Kidney (tissue), 14 donors: ENCODE results near the gene PTOV1. TPM values are rescaled to one million over a fixed set of nuclear protein-coding genes. Genes with fewer than 3 reads are reported as not detected.

Experiments used
- DNase-seq, 5 donors: peaks; one replicate each; pipeline ENCODE4 v3.0.0-alpha.2; 2013 to 2020
- FAIRE-seq: peaks from 2 replicates; lab custom pipeline; 2012; peaks lifted over from hg19 to GRCh38; lab: Jason Lieb, UNC
- H3K27ac ChIP-seq, 2 donors: one replicate each; pipeline ENCODE4 v1.7.0; 2013; ENCODE audit warnings: low read depth in 2 of 2, low read length in 2 of 2, inconsistent platforms in 1 of 2
- H3K27me3 ChIP-seq: one replicate; pipeline ENCODE4 v1.7.1; 2013; ENCODE audit warnings: low read length, inconsistent platforms; ENCODE audit not compliant: control insufficient read depth, insufficient read depth
- H3K36me3 ChIP-seq, 3 donors: one replicate each; pipeline versions ENCODE4 v1.7.0 to v1.7.1; 2013; ENCODE audit warnings: low read length in 3 of 3, control low read depth in 1 of 3, inconsistent platforms in 1 of 3; ENCODE audit not compliant: insufficient read depth in 3 of 3, control insufficient read depth in 2 of 3
- H3K4me1 ChIP-seq, 3 donors: one replicate each; pipeline versions ENCODE4 v1.7.0 to v1.7.1; 2013; ENCODE audit warnings: low read length in 3 of 3, inconsistent platforms in 1 of 3, low read depth in 1 of 3; ENCODE audit not compliant: control insufficient read depth in 2 of 3, insufficient read depth in 2 of 3
- H3K4me3 ChIP-seq, 3 donors: one replicate each; pipeline versions ENCODE4 v1.7.0 to v1.8.1; 2013; ENCODE audit warnings: low read length in 3 of 3, control low read depth in 1 of 3, inconsistent platforms in 1 of 3
- H3K9ac ChIP-seq, 3 donors: one replicate each; pipeline versions ENCODE4 v1.7.0 to v1.7.1; 2013; ENCODE audit warnings: low read length in 3 of 3, control low read depth in 1 of 3, inconsistent platforms in 1 of 3
- H3K9me3 ChIP-seq, 3 donors: one replicate each; pipeline versions ENCODE4 v1.7.0 to v1.7.1; 2013; ENCODE audit warnings: low read length in 3 of 3, control low read depth in 1 of 3, inconsistent platforms in 1 of 3; ENCODE audit not compliant: control insufficient read depth in 2 of 3, insufficient read depth in 1 of 3
- intact Hi-C: fragments of 100-400 bp; cut with DNase I; formaldehyde crosslinking; loops from one replicate; pipeline ENCODE4 v1.11.1; 2022
- polyA plus RNA-seq: library from polyadenylated mRNA; stranded (reverse); fragments of 350-450 nt; fragmentation: Illumina TruSeq; extraction: RNeasy Lipid Tissue Mini Kit (QIAGEN cat#74804); gene quantifications from one replicate; pipeline ENCODE4 v1.2.3, GENCODE V29; 2014; ENCODE audit warnings: low read depth, low replicate concordance; ENCODE audit not compliant: insufficient read depth
- total RNA-seq: library from RNA; stranded (reverse); fragmentation: NEBNext Ultra II Directional; extraction: Animal tissue kit (Norgen Biotek cat#: 25700); gene quantifications from one replicate; pipeline ENCODE4 v1.2.1, GENCODE V29; 2021
- TF ChIP-seq, protein P1 (sequence below): IDR thresholded peaks from 3 replicates; pipeline ENCODE4 v1.5.1; 2012; ENCODE audit warnings: mild to moderate bottlenecking, moderate library complexity, borderline replicate concordance; ENCODE audit not compliant: insufficient read depth; ENCODE audit errors: extremely low read depth
- donor health status: control.
- donor health status: control.
- donor health status: control.
- donor health status: control.
- donor health status: control.
- donor health status: DM: yes; HTN: yes; CAD: no.
- donor health status: Normal renal cell carcinoma (clear cell type).

The PTOV1 gene
- total and polyA plus RNA-seq, 2 donors from 2014 or later: 118 to 235 TPM

- peak within 1 kb of the TSS; percentile 89 to 94 for H3K27ac ChIP-seq
- no peaks in the 10 kb centered on the region for H3K36me3 ChIP-seq
- intact Hi-C loops: no loop called here
- H3K4me3 ChIP-seq: peak within 1 kb of the TSS; percentile 84 to 100 (median 97)
- FAIRE-seq (peak; percentile 97), DNase-seq (peak; percentile 99)
- TF ChIP-seq, protein P1, sequence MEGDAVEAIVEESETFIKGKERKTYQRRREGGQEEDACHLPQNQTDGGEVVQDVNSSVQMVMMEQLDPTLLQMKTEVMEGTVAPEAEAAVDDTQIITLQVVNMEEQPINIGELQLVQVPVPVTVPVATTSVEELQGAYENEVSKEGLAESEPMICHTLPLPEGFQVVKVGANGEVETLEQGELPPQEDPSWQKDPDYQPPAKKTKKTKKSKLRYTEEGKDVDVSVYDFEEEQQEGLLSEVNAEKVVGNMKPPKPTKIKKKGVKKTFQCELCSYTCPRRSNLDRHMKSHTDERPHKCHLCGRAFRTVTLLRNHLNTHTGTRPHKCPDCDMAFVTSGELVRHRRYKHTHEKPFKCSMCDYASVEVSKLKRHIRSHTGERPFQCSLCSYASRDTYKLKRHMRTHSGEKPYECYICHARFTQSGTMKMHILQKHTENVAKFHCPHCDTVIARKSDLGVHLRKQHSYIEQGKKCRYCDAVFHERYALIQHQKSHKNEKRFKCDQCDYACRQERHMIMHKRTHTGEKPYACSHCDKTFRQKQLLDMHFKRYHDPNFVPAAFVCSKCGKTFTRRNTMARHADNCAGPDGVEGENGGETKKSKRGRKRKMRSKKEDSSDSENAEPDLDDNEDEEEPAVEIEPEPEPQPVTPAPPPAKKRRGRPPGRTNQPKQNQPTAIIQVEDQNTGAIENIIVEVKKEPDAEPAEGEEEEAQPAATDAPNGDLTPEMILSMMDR: peak; percentile 23
- no peaks in the 10 kb centered on the region for H3K9me3 ChIP-seq
- peak within 1 kb of the TSS; percentile 66 to 99 (median 86) for H3K9ac ChIP-seq
- H3K4me1 ChIP-seq: peaks cover 7 to 15% (median 8%) of the 10 kb centered on the region in 3 donors
- no peaks in the 10 kb centered on the region for H3K27me3 ChIP-seq
Measured at GRCh38 chr19:49812997-49813861, 37.7 kb upstream of the PTOV1 start, which contains the start of gene FUZ. TSS of gene FUZ (minus strand) at chr19:49813292. CDS start at chr19:49813106, 186 bp downstream.

DNA sequence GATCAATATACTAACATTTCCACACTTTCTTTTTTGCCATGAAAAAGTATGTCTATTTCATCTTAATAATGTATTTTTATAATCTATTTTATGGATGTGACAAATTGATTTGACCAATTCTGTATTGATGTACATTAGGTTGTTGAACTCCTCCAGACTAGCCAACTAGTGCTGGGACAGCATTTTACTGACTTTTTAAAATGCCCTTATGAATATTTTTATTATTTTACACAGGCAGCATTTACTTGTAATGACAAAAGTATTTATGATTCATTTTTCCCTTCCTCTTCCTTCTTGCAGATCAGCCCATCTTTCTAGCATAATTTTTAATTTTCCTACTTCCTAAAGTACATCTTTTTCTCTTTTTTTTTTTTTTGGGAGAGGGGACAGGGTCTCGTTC lies 36.9 kb upstream of the PTOV1 start:
- TF ChIP-seq, protein P1: no peak
- Histone ChIP-seq H3K9ac (peak overlapping the region in 1 of 3 donors; percentile 99), H3K9me3 (no peaks in the 10 kb centered on the region), H3K27ac (peak overlapping the region in 1 of 2 donors; percentile 14), H3K27me3 (no peaks in the 10 kb centered on the region), H3K4me3 (peak overlapping the region; percentile 84 to 100 (median 97)), H3K36me3 (no peaks in the 10 kb centered on the region), H3K4me1 (peaks cover 7 to 19% (median 8%) of the 10 kb centered on the region in 3 donors)
- DNase-seq (no peak), FAIRE-seq (no peak)
- intact Hi-C loops: no loop called here

DNA sequence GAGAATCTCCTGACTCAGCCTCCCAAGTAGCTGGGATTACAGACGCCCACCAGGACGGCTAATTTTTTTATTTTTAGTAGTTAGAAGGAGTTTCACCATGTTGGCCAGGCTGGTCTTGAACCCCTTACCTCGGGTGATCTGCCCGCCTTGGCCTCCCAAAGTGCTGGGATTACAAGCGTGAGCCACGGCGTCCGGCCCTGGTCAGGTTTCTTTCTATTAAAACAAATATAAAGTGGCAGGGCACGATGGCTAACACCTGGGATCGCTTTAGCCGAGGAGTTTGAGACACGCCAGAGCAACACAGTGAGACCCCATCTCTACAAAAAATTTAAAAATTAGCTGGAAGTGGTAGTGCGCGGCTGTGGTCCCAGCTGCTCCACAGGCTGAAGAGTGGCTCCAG lies 34.4 kb upstream of the PTOV1 start:
- H3K27ac ChIP-seq: peak overlapping the region; percentile 99
- DNase-seq (peak in 3 of 5 donors; percentile 29 to 64 (median 49)), FAIRE-seq (no peak)
- H3K4me3 ChIP-seq: no peak overlapping the region
- H3K36me3 ChIP-seq: no peaks in the 10 kb centered on the region
- peaks cover 0 to 13% (median 3%) of the 10 kb centered on the region in 3 donors for H3K4me1 ChIP-seq
- H3K27me3 ChIP-seq: no peaks in the 10 kb centered on the region
- intact Hi-C loops: no loop called here
- TF ChIP-seq, protein P1: no peak
- no peaks in the 10 kb centered on the region for H3K9me3 ChIP-seq
- H3K9ac ChIP-seq: no peak overlapping the region
